Mucosa of stomach (tissue), 1 donor: Measurements from ENCODE around the gene ZNF385D.

Source experiments
- H3K27me3 ChIP-seq: one replicate; pipeline ENCODE4 v1.7.0; 2013; ENCODE audit warnings: mild to moderate bottlenecking, low read length; ENCODE audit not compliant: control insufficient read depth, insufficient read depth
- H3K36me3 ChIP-seq: one replicate; pipeline ENCODE4 v1.7.0; 2013; ENCODE audit warnings: low read length; ENCODE audit not compliant: control insufficient read depth, insufficient read depth
- H3K4me1 ChIP-seq: one replicate; pipeline ENCODE4 v1.7.0; 2013; ENCODE audit warnings: mild to moderate bottlenecking, low read length; ENCODE audit not compliant: control insufficient read depth, insufficient read depth
- H3K4me3 ChIP-seq: one replicate; pipeline ENCODE4 v1.7.0; 2013; ENCODE audit warnings: low read length
- H3K9ac ChIP-seq: one replicate; pipeline ENCODE4 v1.7.0; 2013; ENCODE audit warnings: mild to moderate bottlenecking, low read length, moderate library complexity
- H3K9me3 ChIP-seq: one replicate; pipeline ENCODE4 v1.7.0; 2013; ENCODE audit warnings: mild to moderate bottlenecking, low read length, moderate library complexity; ENCODE audit not compliant: control insufficient read depth
- donor health status: Pancreatic carcinoma.

The ZNF385D gene

GRCh38 chr3:21783839-21784238 is 32.8 kb upstream of the ZNF385D start:
- Histone ChIP-seq H3K4me1 (no peaks in the 10 kb centered on the region), H3K27me3 (no peaks in the 10 kb centered on the region), H3K9ac (no peak overlapping the region), H3K4me3 (no peak overlapping the region), H3K9me3 (no peaks in the 10 kb centered on the region), H3K36me3 (no peaks in the 10 kb centered on the region)

- Histone ChIP-seq H3K4me3 (no peak overlapping the region), H3K9ac (no peak overlapping the region), H3K27me3 (no peaks in the 10 kb centered on the region), H3K4me1 (no peaks in the 10 kb centered on the region), H3K36me3 (no peaks in the 10 kb centered on the region), H3K9me3 (no peaks in the 10 kb centered on the region)
Measured at GRCh38 chr3:21781355-21781754, 30.3 kb upstream of the ZNF385D start.

- no peak overlapping the region for H3K4me3 ChIP-seq
- no peaks in the 10 kb centered on the region for H3K9me3 ChIP-seq
- H3K27me3 ChIP-seq, result no peaks in the 10 kb centered on the region
- H3K9ac ChIP-seq, result no peak overlapping the region
- H3K36me3 ChIP-seq, result no peaks in the 10 kb centered on the region
- H3K4me1 ChIP-seq, result no peaks in the 10 kb centered on the region
Measured at GRCh38 chr3:21779909-21780308, 28.9 kb upstream of the ZNF385D start.

- H3K4me3 ChIP-seq, result no peak overlapping the region
- no peaks in the 10 kb centered on the region for H3K9me3 ChIP-seq
Measured at GRCh38 chr3:21778715-21779114, 27.7 kb upstream of the ZNF385D start.

GRCh38 chr3:21777821-21778220 is 26.8 kb upstream of the ZNF385D start:
- no peaks in the 10 kb centered on the region for H3K27me3 ChIP-seq
- no peak overlapping the region for H3K4me3 ChIP-seq
- no peaks in the 10 kb centered on the region for H3K9me3 ChIP-seq
- H3K9ac ChIP-seq, result no peak overlapping the region
- no peaks in the 10 kb centered on the region for H3K4me1 ChIP-seq
- no peaks in the 10 kb centered on the region for H3K36me3 ChIP-seq

More at GRCh38 chr3:21778715-21779114, 27.7 kb upstream of the ZNF385D start:
- Histone ChIP-seq H3K4me1 (no peaks in the 10 kb centered on the region), H3K36me3 (no peaks in the 10 kb centered on the region), H3K9ac (no peak overlapping the region), H3K27me3 (no peaks in the 10 kb centered on the region)

- no peak overlapping the region for H3K9ac ChIP-seq
- H3K4me1 ChIP-seq, result no peaks in the 10 kb centered on the region
- H3K27me3 ChIP-seq, result no peaks in the 10 kb centered on the region
- H3K9me3 ChIP-seq, result no peaks in the 10 kb centered on the region
- no peak overlapping the region for H3K4me3 ChIP-seq
- no peaks in the 10 kb centered on the region for H3K36me3 ChIP-seq
Measured at GRCh38 chr3:21766002-21766401, 15.0 kb upstream of the ZNF385D start.

- Histone ChIP-seq H3K4me1 (no peaks in the 10 kb centered on the region), H3K27me3 (peaks cover under 1% of the 10 kb centered on the region), H3K9ac (no peak overlapping the region), H3K9me3 (no peaks in the 10 kb centered on the region), H3K4me3 (no peak overlapping the region), H3K36me3 (no peaks in the 10 kb centered on the region)
Measured at GRCh38 chr3:21755896-21756295, 4.9 kb upstream of the ZNF385D start.

GRCh38 chr3:21754839-21755238 is 3.8 kb upstream of the ZNF385D start:
- no peak overlapping the region for H3K9ac ChIP-seq
- peaks cover 11% of the 10 kb centered on the region for H3K27me3 ChIP-seq
- H3K4me3 ChIP-seq, result no peak overlapping the region
- H3K4me1 ChIP-seq, result no peaks in the 10 kb centered on the region
- H3K9me3 ChIP-seq, result no peaks in the 10 kb centered on the region
- H3K36me3 ChIP-seq, result no peaks in the 10 kb centered on the region

- H3K9ac ChIP-seq, result no peak overlapping the region
Measured at GRCh38 chr3:21752749-21753347, 1.8 kb upstream of the ZNF385D start.

GRCh38 chr3:21751886-21752285 is 876 bp upstream of the ZNF385D start:
- Histone ChIP-seq H3K4me3 (no peak overlapping the region), H3K4me1 (no peaks in the 10 kb centered on the region), H3K36me3 (no peaks in the 10 kb centered on the region), H3K9ac (no peak overlapping the region), H3K9me3 (no peaks in the 10 kb centered on the region), H3K27me3 (peaks cover 15% of the 10 kb centered on the region)

More at GRCh38 chr3:21752749-21753347, 1.8 kb upstream of the ZNF385D start:
- Histone ChIP-seq H3K4me3 (no peak overlapping the region), H3K36me3 (no peaks in the 10 kb centered on the region), H3K27me3 (peaks cover 15% of the 10 kb centered on the region), H3K4me1 (no peaks in the 10 kb centered on the region), H3K9me3 (no peaks in the 10 kb centered on the region)

- peak overlapping the region; percentile 32 for H3K9ac ChIP-seq
- H3K36me3 ChIP-seq, result no peaks in the 10 kb centered on the region
- H3K4me1 ChIP-seq, result no peaks in the 10 kb centered on the region
- peaks cover 15% of the 10 kb centered on the region for H3K27me3 ChIP-seq
- no peaks in the 10 kb centered on the region for H3K9me3 ChIP-seq
- H3K4me3 ChIP-seq, result no peak overlapping the region
Measured at GRCh38 chr3:21750080-21750696, 822 bp downstream of the ZNF385D start.

GRCh38 chr3:21747966-21748555 is 2.9 kb downstream of the ZNF385D start:
- H3K4me3 ChIP-seq, result no peak overlapping the region
- no peaks in the 10 kb centered on the region for H3K4me1 ChIP-seq
- H3K9ac ChIP-seq, result no peak overlapping the region

More at GRCh38 chr3:21747966-21748555, 2.9 kb downstream of the ZNF385D start:
- no peaks in the 10 kb centered on the region for H3K9me3 ChIP-seq
- H3K27me3 ChIP-seq, result peaks cover 15% of the 10 kb centered on the region
- no peaks in the 10 kb centered on the region for H3K36me3 ChIP-seq
